Hepatocyte (in vitro differentiated cells): Measurements from ENCODE around the gene NFKBIA.

Experiments used
- CTCF ChIP-seq: fragments of 200-600 bp; sonication (generic); IDR thresholded peaks from 2 replicates; pipeline ENCODE4 v1.5.1; 2016; ENCODE audit warnings: antibody characterized with exemption, mild to moderate bottlenecking; ENCODE audit not compliant: poor library complexity
- EZH2 ChIP-seq: fragments of 200-600 bp; sonication (generic); IDR thresholded peaks from 2 replicates; pipeline ENCODE4 v1.6.1; 2016; ENCODE audit warnings: antibody characterized with exemption, mild to moderate bottlenecking, borderline replicate concordance
- EZH2phosphoT487 ChIP-seq: fragments of 200-600 bp; sonication (generic); IDR thresholded peaks from one replicate; pipeline ENCODE4 v1.6.1; 2018; ENCODE audit warnings: antibody characterized with exemption, mild to moderate bottlenecking, low read depth, moderate library complexity; ENCODE audit not compliant: unreplicated experiment, severe bottlenecking

- TF ChIP-seq CTCF (no peak), EZH2 (no peak), EZH2phosphoT487 (no peak)
Observed at GRCh38 chr14:35418093-35418492, 13.5 kb upstream of the NFKBIA start.
